ENCODE results near the gene ZFPM1.

GRCh38 chr16:88427376-88427775 lies 25.7 kb upstream of the ZFPM1 start:
- no peak for TF ChIP-seq CTCF (IDR thresholded peaks at IDR 0.05; ENCODE audit: low read depth, low read length)
- no peak for TF ChIP-seq EZH2phosphoT487 (IDR thresholded peaks at IDR 0.05; ENCODE audit: low read depth)

All from OCI-LY3 (cell line).